WERI-Rb-1 (cell line): ENCODE measurements around the gene PTPRN2.

ENCODE experiments used
- DNase-seq: peaks from one replicate; pipeline ENCODE4 v3.0.0-alpha.2; 2020
- H3K27ac ChIP-seq: fragments of 250-450 bp; sonication (Bioruptor Pico); 2 replicates; pipeline ENCODE4 v1.5.1; 2020; ENCODE audit warnings: mild to moderate bottlenecking, moderate library complexity
- H3K27me3 ChIP-seq: fragments of 250-450 bp; sonication (Bioruptor Pico); 2 replicates; pipeline ENCODE4 v1.5.1; 2021; ENCODE audit warnings: mild to moderate bottlenecking, low read depth, moderate library complexity; ENCODE audit not compliant: insufficient read depth, severe bottlenecking
- H3K36me3 ChIP-seq: fragments of 250-450 bp; sonication (Bioruptor Pico); 2 replicates; pipeline ENCODE4 v1.5.1; 2020; ENCODE audit warnings: mild to moderate bottlenecking, moderate library complexity
- H3K4me3 ChIP-seq: 2 replicates; pipeline ENCODE4 v1.5.1; 2011; ENCODE audit warnings: low read depth, mild to moderate bottlenecking, control low read depth, low read length
- H3K9me3 ChIP-seq: fragments of 250-450 bp; sonication (Bioruptor Pico); 2 replicates; pipeline ENCODE4 v1.5.1; 2021; ENCODE audit warnings: mild to moderate bottlenecking, moderate library complexity; ENCODE audit not compliant: severe bottlenecking
- CTCF ChIP-seq: IDR thresholded peaks from 2 replicates; pipeline ENCODE4 v1.5.1; 2011; ENCODE audit warnings: low read depth, mild to moderate bottlenecking, control low read depth, inconsistent platforms, low read length

The PTPRN2 gene

GRCh38 chr7:158321056-158321700 lies 266.4 kb downstream of the PTPRN2 start:
- no peak for TF ChIP-seq CTCF
- Histone ChIP-seq H3K9me3 (no peaks in the 10 kb centered on the region), H3K4me3 (no peak overlapping the region), H3K27me3 (no peaks in the 10 kb centered on the region), H3K36me3 (no peaks in the 10 kb centered on the region), H3K27ac (no peak overlapping the region)
- no peak for DNase-seq

GRCh38 chr7:158320328-158320727 lies 267.3 kb downstream of the PTPRN2 start:
- H3K27ac ChIP-seq, result no peak overlapping the region
- H3K9me3 ChIP-seq, result no peaks in the 10 kb centered on the region
- DNase-seq, result no peak
- H3K36me3 ChIP-seq, result no peaks in the 10 kb centered on the region
- no peak for TF ChIP-seq CTCF
- no peaks in the 10 kb centered on the region for H3K27me3 ChIP-seq
- no peak overlapping the region for H3K4me3 ChIP-seq

GRCh38 chr7:158318511-158318913 lies 269.1 kb downstream of the PTPRN2 start:
- Histone ChIP-seq H3K27ac (no peak overlapping the region), H3K9me3 (no peaks in the 10 kb centered on the region), H3K27me3 (no peaks in the 10 kb centered on the region), H3K36me3 (no peaks in the 10 kb centered on the region), H3K4me3 (no peak overlapping the region)
- TF ChIP-seq CTCF, result no peak
- DNase-seq, result no peak

GRCh38 chr7:158317238-158318205 lies 270.1 kb downstream of the PTPRN2 start:
- Histone ChIP-seq H3K36me3 (no peaks in the 10 kb centered on the region), H3K4me3 (no peak overlapping the region), H3K27me3 (no peaks in the 10 kb centered on the region), H3K9me3 (no peaks in the 10 kb centered on the region), H3K27ac (no peak overlapping the region)
- no peak for TF ChIP-seq CTCF
- DNase-seq, result no peak

- Histone ChIP-seq H3K4me3 (no peak overlapping the region), H3K9me3 (no peaks in the 10 kb centered on the region)
- no peak for TF ChIP-seq CTCF
These were observed 271.1 kb downstream of the PTPRN2 start for GRCh38 chr7:158316466-158317031.

More at GRCh38 chr7:158316466-158317031, 271.1 kb downstream of the PTPRN2 start:
- Histone ChIP-seq H3K27ac (no peak overlapping the region), H3K36me3 (no peaks in the 10 kb centered on the region), H3K27me3 (no peaks in the 10 kb centered on the region)
- DNase-seq, result no peak
